ENCODE measurements around the gene DENND1B.

DENND1B gene

DNA sequence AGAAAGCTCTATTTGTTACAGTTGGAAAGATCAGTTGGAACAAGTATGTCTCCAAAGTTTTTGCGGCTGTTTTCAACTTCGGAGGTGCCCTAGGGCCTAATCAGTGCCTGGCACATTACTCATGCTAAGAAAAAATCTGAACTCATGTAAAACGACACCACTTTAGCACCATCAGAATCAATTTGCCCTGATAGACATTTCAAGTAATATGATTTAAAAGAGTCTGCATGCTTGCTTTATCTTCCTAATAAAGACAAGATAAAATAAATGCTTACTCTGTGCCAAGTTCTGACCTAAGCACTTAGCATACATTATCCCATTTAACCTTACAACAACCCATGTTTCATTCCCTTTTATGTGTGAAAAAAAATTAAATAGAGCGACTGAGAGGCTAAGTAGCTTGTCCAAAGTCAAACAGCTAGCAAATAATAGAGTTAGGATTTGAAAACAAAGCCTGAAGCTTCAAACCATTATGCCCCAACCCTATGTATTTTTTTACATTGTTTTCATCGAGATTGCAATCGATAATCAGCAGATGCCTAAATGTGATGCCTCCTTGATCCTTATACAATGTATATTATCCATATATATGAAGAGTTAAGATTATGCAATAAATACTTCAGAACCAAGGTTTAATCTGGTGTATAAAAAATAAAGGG lies 91.3 kb downstream of the DENND1B start:
- no peak for DNase-seq (ENCODE audit: low spot score)

DNA sequence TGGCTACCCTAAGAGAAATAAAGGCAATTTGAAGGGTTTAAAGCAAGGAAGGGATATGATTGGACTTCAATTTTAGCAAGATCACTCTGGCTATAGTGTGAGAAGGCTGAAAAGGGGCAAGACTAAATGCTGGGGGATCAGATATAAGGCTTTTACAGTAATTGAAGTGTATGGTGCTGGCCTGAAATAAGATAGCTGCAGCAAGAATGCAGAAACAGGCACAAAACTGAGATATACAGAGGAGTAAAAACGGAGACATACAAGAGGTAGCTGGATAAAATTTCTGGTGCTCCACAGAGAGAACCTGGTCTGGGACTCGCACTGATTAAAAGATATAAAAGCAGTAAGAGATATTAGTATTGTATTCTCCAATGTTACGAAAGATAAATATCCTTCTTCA lies 92.0 kb downstream of the DENND1B start:
- DNase-seq (ENCODE audit: low spot score): no peak

DNA sequence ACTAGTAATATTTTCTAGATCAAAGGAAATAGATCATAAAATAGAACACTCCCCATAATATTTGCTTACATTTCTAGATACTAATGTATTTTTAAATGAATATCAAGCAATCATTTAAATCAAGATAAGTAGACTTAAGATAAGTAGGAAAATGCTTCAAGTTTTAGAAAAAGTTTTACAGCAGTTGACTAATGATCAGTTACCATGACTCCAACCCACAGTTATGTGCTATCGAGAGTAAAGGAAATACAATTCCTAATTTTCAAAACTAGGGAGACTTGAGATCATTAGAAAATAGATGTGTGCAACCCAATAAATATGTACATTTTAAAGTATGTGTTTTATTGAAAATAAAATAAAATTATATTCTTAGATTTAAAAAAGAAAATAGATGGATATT lies 95.0 kb downstream of the DENND1B start:
- DNase-seq (ENCODE audit: low spot score): no peak

DNA sequence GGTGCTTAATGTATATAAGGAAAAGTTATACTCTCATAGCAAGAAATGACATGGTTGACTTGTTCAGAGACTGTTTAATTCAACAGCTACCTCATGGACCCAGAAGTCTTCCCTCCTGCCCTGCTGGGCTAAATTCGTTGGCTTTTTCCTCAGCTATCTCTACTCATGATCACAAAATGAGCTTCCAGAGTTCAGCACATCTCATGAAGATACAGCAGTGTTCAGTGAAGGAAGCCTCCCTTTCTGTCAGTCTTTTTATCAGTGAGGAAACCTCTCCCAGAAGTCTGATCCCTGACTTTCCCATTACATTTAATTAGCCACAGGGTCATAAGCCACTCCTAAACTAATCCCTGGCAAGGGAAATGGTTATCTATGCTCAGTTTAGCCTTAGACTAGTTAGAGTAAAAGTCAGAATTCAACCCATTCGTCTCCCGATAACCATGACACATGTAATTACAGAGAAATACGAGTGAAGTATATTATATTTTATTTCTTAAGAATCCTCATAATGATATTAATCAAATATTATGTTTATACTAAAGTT lies 97.5 kb downstream of the DENND1B start:
- DNase-seq (ENCODE audit: low spot score): no peak

- DNase-seq (ENCODE audit: low spot score): no peak
These were observed 98.0 kb downstream of the DENND1B start for GRCh38 chr1:197677313-197677712.

- no peak for DNase-seq (ENCODE audit: low spot score)
These were observed 99.6 kb downstream of the DENND1B start for GRCh38 chr1:197675583-197676208.

DNA sequence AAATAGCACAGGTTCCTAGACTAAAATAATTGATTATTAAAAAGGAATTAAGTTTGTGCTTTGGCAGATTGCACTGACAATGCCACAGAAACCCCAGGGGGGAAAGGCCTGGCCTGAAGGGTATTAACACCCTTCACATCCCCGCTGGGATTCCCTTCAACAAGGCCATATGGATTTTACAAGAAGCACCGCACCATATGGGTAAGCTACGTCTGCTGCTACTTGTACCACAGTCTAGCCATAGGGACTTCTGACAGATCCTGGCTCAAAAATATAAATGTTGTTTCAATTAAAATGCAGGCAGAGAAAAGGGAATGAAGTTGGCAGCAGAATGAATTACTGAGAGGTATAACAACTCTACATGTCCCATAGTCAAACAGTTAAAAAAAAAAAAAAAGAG lies 101.0 kb downstream of the DENND1B start:
- no peak for DNase-seq (ENCODE audit: low spot score)

DNA sequence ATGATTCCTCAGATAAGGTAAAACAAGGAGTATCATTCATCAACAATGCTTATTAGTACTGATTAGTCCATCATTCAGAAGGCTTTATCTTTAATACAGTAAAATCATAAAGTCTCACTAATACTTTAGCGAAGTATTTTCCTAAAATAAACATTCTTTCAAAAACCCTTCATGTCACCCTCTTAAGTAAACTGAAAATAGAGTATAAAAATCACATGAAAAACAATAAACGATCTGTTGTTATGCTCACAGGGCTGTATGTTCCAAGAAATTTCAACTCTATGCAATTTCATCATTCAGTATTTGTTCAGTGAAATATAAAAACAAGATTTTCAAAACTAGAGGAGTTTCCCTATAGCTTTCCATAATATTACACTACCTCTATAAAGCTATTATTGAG lies 102.0 kb downstream of the DENND1B start:
- DNase-seq (ENCODE audit: low spot score): no peak

GRCh38 chr1:197672347-197672746 lies 102.9 kb downstream of the DENND1B start:
- no peak for DNase-seq (ENCODE audit: low spot score)

DNA sequence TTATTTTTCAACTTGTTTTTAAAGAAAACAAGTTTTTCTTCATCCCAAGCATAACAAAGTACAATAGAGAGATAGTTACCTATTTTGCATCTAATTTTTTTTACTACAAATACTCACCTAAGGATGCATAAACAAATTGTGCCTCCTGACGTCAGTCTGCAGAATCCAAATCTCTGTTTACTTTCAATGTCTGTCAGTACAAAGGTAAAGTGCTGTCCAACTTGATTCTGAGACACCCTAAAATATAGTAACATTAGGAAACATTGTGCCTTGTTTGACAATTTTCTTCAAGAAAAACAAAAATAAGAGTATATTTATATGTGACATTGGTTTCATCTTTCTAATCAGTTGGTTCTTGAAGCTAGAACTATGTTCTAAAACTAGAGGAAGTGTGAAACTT lies 103.4 kb downstream of the DENND1B start:
- DNase-seq (ENCODE audit: low spot score): no peak

GRCh38 chr1:197671140-197671539 lies 104.1 kb downstream of the DENND1B start:
- no peak for DNase-seq (ENCODE audit: low spot score)

DNA sequence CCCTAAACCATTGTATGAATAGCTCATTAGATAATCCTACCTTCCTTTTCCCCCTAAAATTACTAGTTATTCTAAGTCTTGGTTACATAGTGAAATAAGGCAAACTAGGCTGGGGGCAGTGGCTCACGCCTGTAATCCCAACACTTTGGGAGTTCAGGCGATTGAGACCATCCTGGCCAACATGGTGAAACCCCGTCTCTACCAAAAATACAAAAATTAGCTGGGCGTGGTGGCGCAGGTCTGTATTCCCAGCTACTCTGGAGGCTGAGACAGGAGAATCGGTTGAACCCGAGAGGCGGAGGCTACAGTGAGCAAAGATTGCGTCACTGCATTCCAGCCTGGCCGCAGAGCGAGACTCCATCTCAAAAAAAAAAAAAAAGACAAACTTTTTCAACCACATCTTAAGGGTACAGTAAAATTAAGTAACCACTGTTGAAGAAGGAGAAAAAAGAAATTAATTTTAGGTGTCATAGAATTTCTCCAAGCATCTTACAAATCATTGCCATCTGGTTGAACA lies 108.5 kb downstream of the DENND1B start:
- DNase-seq (ENCODE audit: low spot score): no peak

GRCh38 chr1:197664391-197664790 lies 110.9 kb downstream of the DENND1B start:
- DNase-seq (ENCODE audit: low spot score): no peak

GRCh38 chr1:197663162-197663953 lies 111.9 kb downstream of the DENND1B start:
- no peak for DNase-seq (ENCODE audit: low spot score)

DNA sequence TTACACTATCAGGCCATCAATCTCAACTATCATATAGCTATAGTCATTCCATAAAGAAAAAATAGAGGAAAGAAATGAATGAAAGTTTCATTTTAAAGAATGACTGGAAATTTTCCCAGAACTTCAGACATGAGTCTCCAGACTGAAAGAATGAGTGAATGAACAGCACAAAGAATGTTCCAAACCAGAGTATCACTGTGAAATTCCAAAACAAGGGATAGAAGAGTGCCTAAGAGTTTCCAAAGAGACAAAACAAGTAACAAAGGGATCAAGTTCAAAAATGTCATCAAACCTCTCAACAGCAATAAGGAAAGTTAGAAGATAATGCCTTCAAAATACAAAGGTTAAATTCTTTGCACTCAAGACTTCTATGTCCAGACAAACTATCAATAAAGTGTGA lies 114.9 kb downstream of the DENND1B start:
- no peak for DNase-seq (ENCODE audit: low spot score)

DNA sequence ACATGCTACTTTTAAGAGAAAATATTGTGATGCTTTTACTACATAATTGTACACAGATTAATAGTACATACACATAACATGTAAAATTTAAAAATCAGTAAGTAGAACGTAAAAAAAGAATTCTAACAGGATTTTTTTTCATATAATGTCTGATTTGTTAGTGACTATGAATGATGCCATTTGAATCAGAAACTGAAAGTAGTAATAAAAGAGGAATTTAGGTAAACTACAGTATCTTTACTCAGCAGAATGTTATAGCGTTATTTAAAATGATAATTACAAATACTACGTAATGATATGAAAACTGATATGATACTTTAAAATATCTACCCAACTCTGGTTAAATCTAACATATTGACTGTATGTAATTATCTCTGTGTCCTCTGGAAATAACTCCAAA lies 116.1 kb downstream of the DENND1B start:
- DNase-seq (ENCODE audit: low spot score): no peak

- no peak for DNase-seq (ENCODE audit: low spot score)
These were observed 126.1 kb downstream of the DENND1B start for GRCh38 chr1:197649188-197649587.

- no peak for DNase-seq (ENCODE audit: low spot score)
These were observed 137.0 kb downstream of the DENND1B start for GRCh38 chr1:197638316-197638715.

DNA sequence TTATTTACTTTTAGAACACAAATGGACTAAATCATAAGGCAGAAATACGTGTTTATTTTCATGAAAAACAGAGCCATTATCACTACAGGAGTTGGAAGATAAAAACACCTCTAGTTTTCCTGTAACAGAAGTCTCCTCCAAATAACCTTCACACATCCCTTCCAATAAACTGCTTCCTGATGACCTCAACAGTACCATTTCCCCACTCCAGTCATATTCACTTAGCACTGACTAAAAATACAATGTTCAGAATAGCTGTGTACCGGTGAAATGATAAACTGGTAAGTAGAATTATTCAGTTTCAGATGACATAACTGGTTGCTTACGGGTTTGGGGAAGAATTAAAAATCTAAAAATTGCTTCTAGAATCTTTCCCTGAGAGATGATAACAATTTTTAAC lies 137.9 kb downstream of the DENND1B start:
- no peak for DNase-seq (ENCODE audit: low spot score)

DNA sequence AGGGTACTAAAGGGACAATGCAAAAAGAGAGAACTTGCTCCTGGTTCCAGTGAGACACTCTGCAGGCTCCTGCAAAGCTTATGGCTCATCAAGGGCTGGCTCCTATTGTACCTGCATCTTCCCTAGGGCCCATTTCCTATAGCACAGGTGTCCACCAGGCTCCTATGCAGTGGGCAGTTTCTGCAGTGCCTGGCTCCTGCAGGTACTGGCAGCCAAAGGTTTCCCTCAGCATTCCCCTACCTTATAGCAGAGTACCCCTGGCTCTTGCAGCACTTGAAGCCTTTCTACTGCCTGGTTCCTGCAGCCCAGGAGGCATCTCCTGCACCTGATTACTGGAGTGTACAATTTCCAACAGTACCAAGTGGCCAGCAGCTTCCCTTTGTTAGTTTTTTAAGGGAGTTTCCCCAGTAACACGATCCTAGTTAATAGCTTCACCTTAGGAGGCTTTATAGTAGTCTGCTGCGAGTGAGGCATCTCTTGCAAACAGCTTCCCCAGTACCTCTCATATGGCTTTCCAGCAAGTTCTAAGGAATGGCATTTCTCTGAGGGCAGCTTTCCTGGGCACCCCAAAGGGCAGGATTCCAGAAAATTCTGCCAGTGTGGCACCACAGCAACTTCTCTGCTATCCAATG lies 141.7 kb downstream of the DENND1B start:
- no peak for DNase-seq (ENCODE audit: low spot score)

GRCh38 chr1:197632651-197633050 lies 142.6 kb downstream of the DENND1B start:
- no peak for DNase-seq (ENCODE audit: low spot score)

DNA sequence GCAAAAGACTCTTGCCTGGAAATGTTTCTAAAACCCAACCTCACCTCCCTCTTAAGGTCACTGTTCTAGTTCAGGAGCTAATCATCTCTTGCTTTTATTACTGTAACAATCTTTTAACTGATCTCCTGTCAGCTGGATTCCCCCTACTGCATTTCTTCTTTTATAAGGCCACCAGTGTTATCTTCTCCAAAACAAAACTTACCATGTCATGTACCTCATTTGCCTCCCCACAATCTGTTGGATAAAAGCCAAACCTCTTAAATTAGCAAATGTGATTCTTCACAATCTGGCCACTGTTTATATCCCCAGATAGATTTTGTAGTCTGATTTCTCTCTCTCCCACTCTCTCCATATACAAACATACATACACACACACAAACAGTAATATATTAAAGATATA lies 143.3 kb downstream of the DENND1B start:
- no peak for DNase-seq (ENCODE audit: low spot score)
